IMR-90 (cell line): ENCODE data around the gene CPA4. TPM values are rescaled to one million over a fixed set of nuclear protein-coding genes. Genes with fewer than 3 reads are reported as not detected.

Experiments used
- ATAC-seq: fragments of 200-7000 bp; cut with Tn5 transposase; 2 replicates; pipeline ENCODE4 v1.9.1; 2020; ENCODE audit warnings: low read depth, mild to moderate bottlenecking, moderate library complexity
- Bru-seq: library from RNA; stranded (reverse); fragments of 400-500 nt; gene quantifications from one replicate; lab custom pipeline; 2021; lab: Mats Ljungman, UMichigan
- BruChase-seq, 2 experiments: library from RNA; stranded (reverse); fragments of 400-500 nt; gene quantifications; one replicate each; lab custom pipeline; 2021; lab: Mats Ljungman, UMichigan
- BruUV-seq: library from RNA; stranded (reverse); fragments of 400-500 nt; replicated peaks from 2 replicates; lab custom pipeline; 2021; lab: Mats Ljungman, UMichigan
- CTCF ChIA-PET: fragments of 300-600 bp; formaldehyde crosslinking; extraction: SDS; loops from one replicate; lab custom pipeline; 2021; ENCODE audit warnings: antibody characterized with exemption; lab: Yijun Ruan, JAX
- POLR2A ChIA-PET: fragments of 300-600 bp; sonication (Branson Sonifier 250); formaldehyde crosslinking; loops from one replicate; lab custom pipeline; 2022; ENCODE audit warnings: antibody characterized with exemption; ENCODE audit not compliant: unreplicated experiment; lab: Charles Lee
- DNase-seq: peaks from one replicate; pipeline ENCODE4 v3.0.0; 2013
- H2AFZ ChIP-seq: replicated peaks from 2 replicates; pipeline ENCODE3; 2013; ENCODE audit warnings: low read length, mild to moderate bottlenecking; ENCODE audit not compliant: poor library complexity
- H2AK5ac ChIP-seq: 2 replicates; pipeline ENCODE4 v1.6.1; 2013; ENCODE audit warnings: low read depth, low read length, inconsistent platforms
- H2AK9ac ChIP-seq: replicated peaks from 2 replicates; pipeline ENCODE3; 2013; ENCODE audit warnings: mild to moderate bottlenecking, low read depth, low read length, moderate library complexity; ENCODE audit not compliant: poor library complexity
- H2BK120ac ChIP-seq: 2 replicates; pipeline ENCODE4 v1.6.1; 2013; ENCODE audit warnings: low read depth, low read length, inconsistent platforms
- H2BK15ac ChIP-seq: 3 replicates; pipeline ENCODE4 v1.6.1; 2013; ENCODE audit warnings: low read depth, low read length, inconsistent platforms
- H2BK20ac ChIP-seq: 2 replicates; pipeline ENCODE4 v1.6.1; 2013; ENCODE audit warnings: low read depth, mild to moderate bottlenecking, inconsistent platforms, low read length, moderate library complexity
- H2BK5ac ChIP-seq: 2 replicates; pipeline ENCODE4 v1.6.1; 2013; ENCODE audit warnings: mild to moderate bottlenecking, low read depth, low read length, inconsistent platforms; ENCODE audit not compliant: poor library complexity, severe bottlenecking
- H3K14ac ChIP-seq: replicated peaks from 2 replicates; pipeline ENCODE4 v1.6.1; 2013; ENCODE audit warnings: low read depth, low read length, inconsistent platforms
- H3K18ac ChIP-seq: 2 replicates; pipeline ENCODE4 v1.6.1; 2013; ENCODE audit warnings: low read depth, low read length, control low read depth
- H3K23ac ChIP-seq: 2 replicates; pipeline ENCODE4 v1.6.1; 2013; ENCODE audit warnings: low read depth, low read length, inconsistent platforms
- H3K27ac ChIP-seq: 2 replicates; pipeline ENCODE4 v1.5.1; 2013; ENCODE audit warnings: mild to moderate bottlenecking, control low read depth, low read length; ENCODE audit not compliant: insufficient read depth
- H3K27me3 ChIP-seq: 2 replicates; pipeline ENCODE4 v1.6.1; 2013; ENCODE audit warnings: low read length; ENCODE audit not compliant: control insufficient read depth, insufficient read depth
- H3K36me3 ChIP-seq: 2 replicates; pipeline ENCODE4 v1.6.1; 2013; ENCODE audit warnings: low read length, mixed read lengths; ENCODE audit not compliant: control insufficient read depth, insufficient read depth
- H3K4ac ChIP-seq: 2 replicates; pipeline ENCODE4 v1.6.1; 2013; ENCODE audit warnings: low read depth, low read length, inconsistent platforms
- H3K4me1 ChIP-seq: 2 replicates; pipeline ENCODE4 v1.6.1; 2013; ENCODE audit warnings: low read length, mixed read lengths; ENCODE audit not compliant: control insufficient read depth, insufficient read depth
- H3K4me2 ChIP-seq: 2 replicates; pipeline ENCODE4 v1.6.1; 2013; ENCODE audit warnings: low read depth, mild to moderate bottlenecking, control low read depth, low read length, moderate library complexity
- H3K4me3 ChIP-seq: 2 replicates; pipeline ENCODE4 v1.5.1; 2013; ENCODE audit warnings: low read depth, mild to moderate bottlenecking, control low read depth, low read length, moderate library complexity; ENCODE audit not compliant: insufficient read depth
- H3K56ac ChIP-seq: 2 replicates; pipeline ENCODE4 v1.6.1; 2013; ENCODE audit warnings: low read length, inconsistent platforms; ENCODE audit not compliant: insufficient read depth; ENCODE audit errors: extremely low read depth
- H3K79me1 ChIP-seq, 2 experiments: 2 replicates each; pipeline ENCODE4 v1.6.1; 2013; ENCODE audit warnings: low read length in 2 of 2, inconsistent platforms in 1 of 2, low read depth in 1 of 2
- H3K9ac ChIP-seq: 2 replicates; pipeline ENCODE4 v1.6.1; 2013; ENCODE audit warnings: low read depth, low read length, control low read depth
- H3K9me1 ChIP-seq: 2 replicates; pipeline ENCODE4 v1.6.1; 2013; ENCODE audit warnings: low read length, inconsistent platforms; ENCODE audit not compliant: insufficient read depth
- H3K9me3 ChIP-seq: 2 replicates; pipeline ENCODE4 v1.6.1; 2013; ENCODE audit warnings: low read length; ENCODE audit not compliant: control insufficient read depth, insufficient read depth
- H4K20me1 ChIP-seq: 2 replicates; pipeline ENCODE4 v1.6.1; 2013; ENCODE audit warnings: low read length, inconsistent platforms; ENCODE audit not compliant: insufficient read depth
- H4K5ac ChIP-seq: 2 replicates; pipeline ENCODE4 v1.6.1; 2013; ENCODE audit warnings: mild to moderate bottlenecking, low read depth, low read length, control low read depth
- H4K8ac ChIP-seq, 2 experiments: 2 replicates each; pipeline ENCODE4 v1.6.1; 2013; ENCODE audit warnings: low read depth in 2 of 2, low read length in 2 of 2, control low read depth in 1 of 2, inconsistent platforms in 1 of 2
- H4K91ac ChIP-seq: 2 replicates; pipeline ENCODE4 v1.6.1; 2013; ENCODE audit warnings: low read depth, low read length, inconsistent platforms; ENCODE audit not compliant: insufficient read depth
- ELK1 ChIP-seq: fragments of 150-350 bp; IDR thresholded peaks from 2 replicates; pipeline ENCODE4 v1.6.1; 2016; ENCODE audit warnings: low read depth, mild to moderate bottlenecking, low read length, moderate library complexity, borderline replicate concordance
- MAFK ChIP-seq: IDR thresholded peaks from 2 replicates; pipeline ENCODE4 v1.6.1; 2012; ENCODE audit warnings: low read depth, low read length, improper control_type of control experiment
- MAZ ChIP-seq: IDR thresholded peaks from 2 replicates; pipeline ENCODE4 v1.6.1; 2012; ENCODE audit warnings: low read depth, mild to moderate bottlenecking, low read length, improper control_type of control experiment, moderate library complexity, borderline replicate concordance
- MXI1 ChIP-seq: IDR thresholded peaks from 2 replicates; pipeline ENCODE4 v1.6.1; 2012; ENCODE audit warnings: low read depth, mild to moderate bottlenecking, low read length, moderate library complexity, borderline replicate concordance
- NFE2L2 ChIP-seq: fragments of 150-350 bp; IDR thresholded peaks from 2 replicates; pipeline ENCODE4 v1.6.1; 2016; ENCODE audit warnings: low read depth, mild to moderate bottlenecking, low read length
- POLR2A ChIP-seq: IDR thresholded peaks from 2 replicates; pipeline ENCODE4 v1.6.1; 2012; ENCODE audit warnings: mild to moderate bottlenecking, low read depth, low read length
- RAD21 ChIP-seq: IDR thresholded peaks from 2 replicates; pipeline ENCODE4 v1.6.1; 2012; ENCODE audit warnings: low read length, improper control_type of control experiment
- RCOR1 ChIP-seq: IDR thresholded peaks from 2 replicates; pipeline ENCODE4 v1.6.1; 2012; ENCODE audit warnings: mild to moderate bottlenecking, low read length, improper control_type of control experiment; ENCODE audit not compliant: insufficient replicate concordance
- RFX5 ChIP-seq: IDR thresholded peaks from 2 replicates; pipeline ENCODE4 v1.8.0; 2012; ENCODE audit warnings: low read depth, mild to moderate bottlenecking, low read length, moderate library complexity
- SMC3 ChIP-seq: fragments of 150-350 bp; IDR thresholded peaks from 2 replicates; pipeline ENCODE4 v1.6.1; 2016; ENCODE audit warnings: low read depth, mild to moderate bottlenecking, antibody characterized with exemption, low read length, moderate library complexity
- WGBS, 2 experiments: methylation state at CpG; one replicate each; pipeline versions ENCODE4 v1.1.5 to v1.1.7; 2013; ENCODE audit warnings: missing lambda C conversion rate in 2 of 2; ENCODE audit not compliant: insufficient read length in 1 of 2; ENCODE audit errors: extremely low coverage in 2 of 2; 5-methylcytosine and 5-hydroxymethylcytosine counted together
- dilution Hi-C: fragments of 300-500 bp; cut with HindIII; formaldehyde crosslinking; loops from one replicate; pipeline ENCODE4 v1.14.3; 2018; ENCODE audit warnings: low sequenced_read_pairs; ENCODE audit not compliant: unreplicated experiment
- in situ Hi-C: fragments of 300-500 bp; cut with MboI; formaldehyde crosslinking; loops from 3 replicates; pipeline ENCODE4 v1.14.3; 2019; ENCODE audit warnings: low sequenced_read_pairs, inconsistent platforms, mixed read lengths
- intact Hi-C: fragments of 100-400 bp; cut with micrococcal nuclease; formaldehyde crosslinking; loops from 2 replicates; pipeline ENCODE4 v1.10.0; 2022
- long read RNA-seq: library from polyadenylated mRNA; unstranded; transcript quantifications from one replicate; pipeline ENCODE4 v2.0.0, GENCODE V29; 2021; ENCODE audit not compliant: unreplicated experiment
- polyA plus RNA-seq, 3 experiments: library from polyadenylated mRNA; depleted of rRNA; stranded (reverse); fragments of >200 nt; gene quantifications; 2 replicates each; pipeline ENCODE4 v1.2.3, GENCODE V29; 2012; ENCODE audit warnings: low replicate concordance in 1 of 3
- total RNA-seq: library from RNA; depleted of rRNA; stranded (reverse); fragments of >200 nt; gene quantifications from 2 replicates; pipeline ENCODE4 v1.2.3, GENCODE V29; 2012; rRNA removed
- TF ChIP-seq, protein P1 (sequence below): conservative IDR thresholded peaks from 2 replicates; pipeline ENCODE4 v1.5.1; 2012; ENCODE audit warnings: mild to moderate bottlenecking, low read depth, low read length, improper control_type of control experiment

CPA4 gene, protein sequence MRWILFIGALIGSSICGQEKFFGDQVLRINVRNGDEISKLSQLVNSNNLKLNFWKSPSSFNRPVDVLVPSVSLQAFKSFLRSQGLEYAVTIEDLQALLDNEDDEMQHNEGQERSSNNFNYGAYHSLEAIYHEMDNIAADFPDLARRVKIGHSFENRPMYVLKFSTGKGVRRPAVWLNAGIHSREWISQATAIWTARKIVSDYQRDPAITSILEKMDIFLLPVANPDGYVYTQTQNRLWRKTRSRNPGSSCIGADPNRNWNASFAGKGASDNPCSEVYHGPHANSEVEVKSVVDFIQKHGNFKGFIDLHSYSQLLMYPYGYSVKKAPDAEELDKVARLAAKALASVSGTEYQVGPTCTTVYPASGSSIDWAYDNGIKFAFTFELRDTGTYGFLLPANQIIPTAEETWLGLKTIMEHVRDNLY
- 365 and 382 TPM in 2 replicates for total RNA-seq
- 287 and 316 TPM in 2 replicates for polyA plus RNA-seq (2012; rRNA removed)
- polyA plus RNA-seq (2012; cell fraction: cytosol; rRNA removed) = 231 and 233 TPM in 2 replicates
- polyA plus RNA-seq (2012; cell fraction: nucleus; rRNA removed; ENCODE audit: low replicate concordance) = 693 and 899 TPM in 2 replicates
- percentile 78 among the genes with signal in this experiment for Bru-seq, nascent RNA
- BruChase-seq, experiment 1, labeled RNA remaining after a 6-hour chase = percentile 76 among the genes with signal in this experiment
- percentile 74 among the genes with signal in this experiment for BruChase-seq, experiment 2, labeled RNA remaining after a 2-hour chase
- long read RNA-seq, transcript CPA4-212 (11 exons, 2,817 nt) = major isoform, 90 of 110 reads
- long read RNA-seq, partial matches to known transcripts = 19 of 110 reads
- long read RNA-seq, other reads (novel, unspliced or antisense) = 1 of 110 reads

GRCh38 chr7:130292682-130293257 is at the start of gene CPA4:
Gene CPA4, plus strand, starts transcription at chr7:130293161. Its CDS starts 20 bp downstream, at chr7:130293181.
- BruUV-seq = no TSS peak
- TF ChIP-seq, protein P1, sequence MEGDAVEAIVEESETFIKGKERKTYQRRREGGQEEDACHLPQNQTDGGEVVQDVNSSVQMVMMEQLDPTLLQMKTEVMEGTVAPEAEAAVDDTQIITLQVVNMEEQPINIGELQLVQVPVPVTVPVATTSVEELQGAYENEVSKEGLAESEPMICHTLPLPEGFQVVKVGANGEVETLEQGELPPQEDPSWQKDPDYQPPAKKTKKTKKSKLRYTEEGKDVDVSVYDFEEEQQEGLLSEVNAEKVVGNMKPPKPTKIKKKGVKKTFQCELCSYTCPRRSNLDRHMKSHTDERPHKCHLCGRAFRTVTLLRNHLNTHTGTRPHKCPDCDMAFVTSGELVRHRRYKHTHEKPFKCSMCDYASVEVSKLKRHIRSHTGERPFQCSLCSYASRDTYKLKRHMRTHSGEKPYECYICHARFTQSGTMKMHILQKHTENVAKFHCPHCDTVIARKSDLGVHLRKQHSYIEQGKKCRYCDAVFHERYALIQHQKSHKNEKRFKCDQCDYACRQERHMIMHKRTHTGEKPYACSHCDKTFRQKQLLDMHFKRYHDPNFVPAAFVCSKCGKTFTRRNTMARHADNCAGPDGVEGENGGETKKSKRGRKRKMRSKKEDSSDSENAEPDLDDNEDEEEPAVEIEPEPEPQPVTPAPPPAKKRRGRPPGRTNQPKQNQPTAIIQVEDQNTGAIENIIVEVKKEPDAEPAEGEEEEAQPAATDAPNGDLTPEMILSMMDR = no peak
- TF ChIP-seq RAD21 = no peak
- no peak; the same call in 1 of the 2 replicates for TF ChIP-seq NFE2L2
- peak; percentile 95 for TF ChIP-seq RCOR1
- no peak for TF ChIP-seq RFX5
- TF ChIP-seq MAZ = 0 out of 2 replicates have a peak, but pooled peaks have one; percentile 6
- TF ChIP-seq MXI1 = peak; percentile 31; the same call in 1 of the 2 replicates
- peak; percentile 71; the same call in 1 of the 2 replicates for TF ChIP-seq POLR2A
- TF ChIP-seq ELK1 = no peak
- TF ChIP-seq MAFK = no peak
- TF ChIP-seq SMC3 = no peak; the same call in 1 of the 2 replicates

More at GRCh38 chr7:130292682-130293257, at the start of gene CPA4:
- Histone ChIP-seq H2AFZ (peak within 1 kb of the TSS; percentile 69), H2BK5ac (peak within 1 kb of the TSS; percentile 90), H4K8ac (peak within 1 kb of the TSS; percentile 64 to 88), H3K56ac (peak within 1 kb of the TSS; percentile 71; the same call in 1 of the 2 replicates), H4K91ac (peak within 1 kb of the TSS; percentile 87), H3K4me1 (peaks cover 14% of the 10 kb centered on the region), H2AK9ac (peak within 1 kb of the TSS; percentile 86), H3K18ac (peak within 1 kb of the TSS; percentile 88), H3K9me1 (peaks cover 25% of the 10 kb centered on the region), H3K36me3 (no peaks in the 10 kb centered on the region), H2BK120ac (peak within 1 kb of the TSS; percentile 98), H3K4me2 (peak within 1 kb of the TSS; percentile 60; the same call in 1 of the 2 replicates), H3K14ac (peak within 1 kb of the TSS; percentile 91), H2BK15ac (peak within 1 kb of the TSS; percentile 98; the same call in 2 of the 3 replicates), H3K23ac (peak within 1 kb of the TSS; percentile 92), H4K20me1 (no peaks in the 10 kb centered on the region), H2AK5ac (peak within 1 kb of the TSS; percentile 98), H3K9ac (no peak within 1 kb of the TSS), H3K9me3 (no peaks in the 10 kb centered on the region), H3K79me1 (peaks cover 5 to 10% of the 10 kb centered on the region in 2 experiments; a peak in 2 of 4 replicates), H3K4me3 (no peak within 1 kb of the TSS), H3K27ac (peak within 1 kb of the TSS; percentile 71; the same call in 1 of the 2 replicates), H4K5ac (peak within 1 kb of the TSS; percentile 69), H3K4ac (peak within 1 kb of the TSS; percentile 96), H3K27me3 (no peaks in the 10 kb centered on the region), H2BK20ac (peak within 1 kb of the TSS; percentile 99)
- intact Hi-C loops (loop anchor here (2.0 kb wide), 1 partner anchor 64 kb away; no protein-coding TSS in a partner anchor), dilution Hi-C loops (no loop called here), in situ Hi-C loops (no loop called here)
- ChIA-PET POLR2A (interaction anchor here (0.6 to 0.7 kb wide), 4 partner anchors 19 to 1006 kb away, joined by 3 to 5 read pairs (median 4); no protein-coding TSS in a partner anchor), CTCF (interaction anchor here (0.7 to 0.9 kb wide), 2 partner anchors 9 to 14 kb away, joined by 3 read pairs; no protein-coding TSS in a partner anchor)
- DNase-seq (peak; percentile 99), ATAC-seq (peak; percentile 96)
- WGBS, 2 experiments = no CpG with 5 or more reads among the region's 1 CpG
